HepG2 (cell line): ENCODE data around the gene RUNDC1. TPM values are rescaled to one million over a fixed set of nuclear protein-coding genes. Genes with fewer than 3 reads are reported as not detected.

Source experiments
- ARID5B ChIP-seq: IDR thresholded peaks from 2 replicates; pipeline ENCODE4 v1.4.0; 2020; ENCODE audit warnings: mild to moderate bottlenecking, missing genetic modification reagents
- ATF7-NPFF ChIP-seq: sonication (generic); formaldehyde crosslinking; IDR thresholded peaks from 2 replicates; pipeline ENCODE4 v1.8.1; 2023; ENCODE audit warnings: mild to moderate bottlenecking, low read depth, missing genetic modification reagents, moderate library complexity
- FOXJ3 ChIP-seq: sonication (generic); formaldehyde crosslinking; IDR thresholded peaks from 2 replicates; pipeline ENCODE4 v1.4.0; 2020; ENCODE audit warnings: missing genetic modification reagents, mild to moderate bottlenecking, borderline replicate concordance
- MNT ChIP-seq: fragments of 450-650 bp; IDR thresholded peaks from 2 replicates; pipeline ENCODE4 v1.6.1; 2016
- NR2C2 ChIP-seq: sonication (generic); formaldehyde crosslinking; IDR thresholded peaks from 2 replicates; pipeline ENCODE4 v1.4.0; 2020; ENCODE audit warnings: missing genetic modification reagents, mild to moderate bottlenecking, moderate library complexity, borderline replicate concordance
- PRDM10 ChIP-seq: sonication (generic); formaldehyde crosslinking; IDR thresholded peaks from 2 replicates; pipeline ENCODE4 v1.4.0; 2020; ENCODE audit warnings: low read depth, missing genetic modification reagents
- SAP130 ChIP-seq: IDR thresholded peaks from 2 replicates; pipeline ENCODE4 v1.6.1; 2016; ENCODE audit warnings: low read depth
- TGIF2 ChIP-seq: IDR thresholded peaks from 2 replicates; pipeline ENCODE4 v1.6.1; 2016; ENCODE audit warnings: control low read depth, missing compliant biosample characterization
- ZNF12 ChIP-seq: sonication (generic); formaldehyde crosslinking; IDR thresholded peaks from 2 replicates; pipeline ENCODE4 v1.5.0; 2020; ENCODE audit warnings: missing genetic modification reagents
- ZNF367 ChIP-seq: sonication (generic); formaldehyde crosslinking; IDR thresholded peaks from 2 replicates; pipeline ENCODE4 v1.4.0; 2020; ENCODE audit warnings: missing genetic modification reagents, borderline replicate concordance
- ZSCAN22 ChIP-seq: sonication (generic); formaldehyde crosslinking; IDR thresholded peaks from 2 replicates; pipeline ENCODE4 v1.4.0; 2020; ENCODE audit warnings: mild to moderate bottlenecking, missing genetic modification reagents
- polyA plus RNA-seq, 8 experiments: library from polyadenylated mRNA; depleted of rRNA in 3 of 8; stranded (reverse) in 7 of 8; unstranded in 1 of 8; fragments of >200 nt; fragmentation: Illumina TruSeq in 4 of 8; extraction: Trizol in 4 of 8; gene quantifications; 2 replicates each; pipeline versions ENCODE4 v1.2.1 to v1.2.3, GENCODE V29; 2011 to 2016; ENCODE audit warnings: low read depth in 4 of 8, missing spikeins in 1 of 8, mixed read lengths in 1 of 8; ENCODE audit not compliant: insufficient read depth in 1 of 8
- total RNA-seq, 5 experiments: library from RNA; depleted of rRNA; stranded (reverse); fragments of >200 nt; fragmentation: Illumina TruSeq; extraction: Trizol; gene quantifications; 2 replicates each; pipeline ENCODE4 v1.2.3, GENCODE V29; 2016; ENCODE audit warnings: low read depth in 1 of 5
- TF ChIP-seq, protein P1 (sequence below): IDR thresholded peaks from 2 replicates; pipeline ENCODE4 v1.6.1; 2016
- TF ChIP-seq, protein P2 (sequence below): sonication (generic); formaldehyde crosslinking; IDR thresholded peaks from 2 replicates; pipeline ENCODE4 v1.9.0; 2021; ENCODE audit warnings: missing genetic modification reagents, mild to moderate bottlenecking, borderline replicate concordance

The RUNDC1 gene
- total and polyA plus RNA-seq, 2 of the 13 experiments (the other 11 are each of a cell fraction or from before 2014, with no cell fraction given): 10.3 to 11.4 TPM

- TF ChIP-seq MNT (peak; percentile 10; the same call in 1 of the 2 replicates), FOXJ3 (CRISPR knock-in tag) (peak; percentile 16; the same call in 1 of the 2 replicates), ATF7-NPFF (CRISPR knock-in tag) (peak; percentile 96), SAP130 (CRISPR knock-in tag) (peak; percentile 98), ZSCAN22 (CRISPR knock-in tag) (no peak), ZNF12 (CRISPR knock-in tag) (0 out of 2 replicates have a peak, but pooled peaks have one; percentile 9), NR2C2 (CRISPR knock-in tag) (0 out of 2 replicates have a peak, but pooled peaks have one; percentile 56), ARID5B (CRISPR knock-in tag) (0 out of 2 replicates have a peak, but pooled peaks have one; percentile 6), PRDM10 (CRISPR knock-in tag) (peak; percentile 17; the same call in 1 of the 2 replicates), ZNF367 (peak; percentile 57; the same call in 1 of the 2 replicates), TGIF2 (peak; percentile 91)
- TF ChIP-seq, protein P1, sequence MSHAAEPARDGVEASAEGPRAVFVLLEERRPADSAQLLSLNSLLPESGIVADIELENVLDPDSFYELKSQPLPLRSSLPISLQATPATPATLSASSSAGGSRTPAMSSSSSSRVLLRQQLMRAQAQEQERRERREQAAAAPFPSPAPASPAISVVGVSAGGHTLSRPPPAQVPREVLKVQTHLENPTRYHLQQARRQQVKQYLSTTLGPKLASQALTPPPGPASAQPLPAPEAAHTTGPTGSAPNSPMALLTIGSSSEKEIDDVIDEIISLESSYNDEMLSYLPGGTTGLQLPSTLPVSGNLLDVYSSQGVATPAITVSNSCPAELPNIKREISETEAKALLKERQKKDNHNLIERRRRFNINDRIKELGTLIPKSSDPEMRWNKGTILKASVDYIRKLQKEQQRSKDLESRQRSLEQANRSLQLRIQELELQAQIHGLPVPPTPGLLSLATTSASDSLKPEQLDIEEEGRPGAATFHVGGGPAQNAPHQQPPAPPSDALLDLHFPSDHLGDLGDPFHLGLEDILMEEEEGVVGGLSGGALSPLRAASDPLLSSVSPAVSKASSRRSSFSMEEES (CRISPR knock-in tag): 0 out of 2 replicates have a peak, but pooled peaks have one; percentile 13
- TF ChIP-seq, protein P2, sequence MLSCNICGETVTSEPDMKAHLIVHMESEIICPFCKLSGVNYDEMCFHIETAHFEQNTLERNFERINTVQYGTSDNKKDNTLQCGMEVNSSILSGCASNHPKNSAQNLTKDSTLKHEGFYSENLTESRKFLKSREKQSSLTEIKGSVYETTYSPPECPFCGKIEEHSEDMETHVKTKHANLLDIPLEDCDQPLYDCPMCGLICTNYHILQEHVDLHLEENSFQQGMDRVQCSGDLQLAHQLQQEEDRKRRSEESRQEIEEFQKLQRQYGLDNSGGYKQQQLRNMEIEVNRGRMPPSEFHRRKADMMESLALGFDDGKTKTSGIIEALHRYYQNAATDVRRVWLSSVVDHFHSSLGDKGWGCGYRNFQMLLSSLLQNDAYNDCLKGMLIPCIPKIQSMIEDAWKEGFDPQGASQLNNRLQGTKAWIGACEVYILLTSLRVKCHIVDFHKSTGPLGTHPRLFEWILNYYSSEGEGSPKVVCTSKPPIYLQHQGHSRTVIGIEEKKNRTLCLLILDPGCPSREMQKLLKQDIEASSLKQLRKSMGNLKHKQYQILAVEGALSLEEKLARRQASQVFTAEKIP (CRISPR knock-in tag): no peak
Observed at GRCh38 chr17:42980274-42980765, at the start of gene RUNDC1 (continued).
